CD4-positive, alpha-beta T cell treated with Interferon alpha-2 for 1 hour (primary cell): Measurements from ENCODE around the gene FAM20B.
"Not testable (repeated sequence)": the region's sequence is repeated elsewhere in the genome, so short reads cannot be mapped to it uniquely, and the experiment has no call there.

Source experiments
- DNase-seq, 2 donors: peaks; one replicate each; pipeline ENCODE4 v3.0.0-alpha.2; 2020 to 2022

The FAM20B gene

DNA sequence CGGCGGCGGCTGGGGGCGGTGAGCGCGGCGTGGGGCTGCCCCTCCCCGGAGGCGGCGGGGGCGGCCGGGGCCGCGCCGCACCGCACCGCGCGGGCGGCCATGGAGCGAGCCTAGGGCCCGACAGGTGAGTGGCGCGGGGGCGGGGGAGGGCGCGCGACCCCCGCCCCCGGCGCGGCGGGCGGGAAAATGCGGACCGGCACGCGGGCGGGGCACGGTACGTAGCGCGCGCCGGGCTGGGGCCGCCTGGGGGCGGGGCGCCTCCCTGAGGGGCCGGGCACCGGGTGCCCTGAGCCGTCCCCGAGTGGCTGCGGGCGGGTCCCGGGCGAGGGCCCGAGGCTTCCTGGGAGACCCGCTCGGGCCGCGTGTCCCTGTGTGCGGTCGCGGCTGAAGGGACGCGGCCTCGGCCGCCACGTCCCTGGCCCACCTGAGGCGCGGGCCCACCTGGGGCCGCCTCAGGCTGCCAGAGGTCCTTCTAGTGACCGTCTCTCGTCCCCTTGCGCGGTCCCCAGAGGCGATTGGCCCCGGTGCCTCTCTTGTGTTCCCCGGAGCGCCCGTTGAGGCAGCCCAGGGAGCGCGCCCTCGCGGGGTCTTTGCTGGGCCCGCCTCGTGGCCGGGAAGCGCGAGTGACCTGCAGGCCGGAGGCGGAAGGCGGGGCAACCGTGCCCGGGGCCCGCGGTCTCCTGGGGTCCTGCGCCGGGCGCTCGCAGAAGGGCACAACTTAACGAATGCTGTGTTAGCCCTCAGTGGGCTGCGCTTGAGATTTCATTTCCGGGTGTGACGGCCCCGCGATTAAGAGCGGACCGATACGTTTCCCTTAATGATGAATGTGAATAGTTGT, 500 bp downstream of the FAM20B start:
- peak; percentile 76 to 81 for DNase-seq

GRCh38 chr1:179026813-179027669, 1.3 kb downstream of the FAM20B start:
- no peak for DNase-seq

DNA sequence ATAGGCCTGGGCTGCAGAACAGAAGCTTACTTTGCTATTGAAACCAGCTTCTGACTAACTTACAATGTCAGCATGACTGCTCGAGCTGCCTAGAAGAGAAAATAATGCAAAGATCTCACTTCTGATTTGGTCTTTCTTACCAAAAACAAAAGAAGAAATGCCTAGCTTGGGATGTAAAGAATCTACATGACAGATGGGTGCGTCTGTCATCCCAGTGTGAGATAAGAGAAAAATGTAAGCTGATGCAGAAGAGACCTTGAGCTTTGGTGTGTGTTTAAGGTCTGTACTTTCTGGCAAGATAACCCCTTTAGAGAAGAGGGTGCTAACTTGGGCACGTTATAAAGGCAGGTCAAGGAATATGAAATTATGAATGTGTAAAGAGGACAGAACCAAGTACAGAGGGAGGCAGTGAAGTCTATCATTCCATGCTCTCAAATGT, 3.6 kb downstream of the FAM20B start:
- DNase-seq, result no peak

- no peak for DNase-seq
Measured at GRCh38 chr1:179030130-179030529, 4.4 kb downstream of the FAM20B start.

DNA sequence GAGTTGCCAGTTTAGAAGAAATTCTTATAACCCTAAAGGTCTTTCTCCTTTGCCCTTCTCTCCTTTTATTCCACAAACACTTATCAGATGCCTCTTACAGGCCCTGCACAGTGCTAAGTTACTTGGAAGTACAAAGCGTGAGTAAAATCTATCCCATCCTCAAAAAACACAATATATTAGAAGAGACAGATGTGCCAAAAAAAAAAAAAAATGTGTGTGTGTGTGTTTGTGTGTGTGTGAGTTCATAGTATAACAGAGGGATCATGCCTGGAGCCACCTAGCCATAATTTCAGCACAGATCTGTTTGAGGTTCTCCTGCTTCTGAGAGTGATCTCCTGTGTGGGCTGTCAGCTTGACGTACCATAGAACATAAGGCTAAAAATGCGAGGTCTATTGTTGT, 5.0 kb downstream of the FAM20B start:
- no peak for DNase-seq

DNA sequence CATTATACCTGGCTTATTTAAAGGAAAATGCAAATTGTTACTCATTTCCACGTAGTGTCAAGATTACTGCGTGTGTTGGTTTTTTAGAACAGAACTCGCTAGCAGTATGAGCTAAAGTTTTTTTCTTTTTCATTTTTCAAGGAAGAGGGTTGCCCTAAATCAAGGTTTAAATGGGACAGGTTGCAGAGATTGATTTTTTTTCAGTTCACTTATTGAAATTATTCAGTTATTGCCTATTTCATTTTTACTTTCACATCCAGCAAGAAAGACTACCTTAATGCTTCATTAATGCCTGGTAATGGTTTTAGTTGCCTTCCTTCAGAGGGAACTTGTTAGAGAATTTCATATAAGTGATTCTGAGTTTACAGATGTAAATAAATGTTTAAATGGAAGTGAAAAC, 5.6 kb downstream of the FAM20B start:
- DNase-seq, result no peak

DNA sequence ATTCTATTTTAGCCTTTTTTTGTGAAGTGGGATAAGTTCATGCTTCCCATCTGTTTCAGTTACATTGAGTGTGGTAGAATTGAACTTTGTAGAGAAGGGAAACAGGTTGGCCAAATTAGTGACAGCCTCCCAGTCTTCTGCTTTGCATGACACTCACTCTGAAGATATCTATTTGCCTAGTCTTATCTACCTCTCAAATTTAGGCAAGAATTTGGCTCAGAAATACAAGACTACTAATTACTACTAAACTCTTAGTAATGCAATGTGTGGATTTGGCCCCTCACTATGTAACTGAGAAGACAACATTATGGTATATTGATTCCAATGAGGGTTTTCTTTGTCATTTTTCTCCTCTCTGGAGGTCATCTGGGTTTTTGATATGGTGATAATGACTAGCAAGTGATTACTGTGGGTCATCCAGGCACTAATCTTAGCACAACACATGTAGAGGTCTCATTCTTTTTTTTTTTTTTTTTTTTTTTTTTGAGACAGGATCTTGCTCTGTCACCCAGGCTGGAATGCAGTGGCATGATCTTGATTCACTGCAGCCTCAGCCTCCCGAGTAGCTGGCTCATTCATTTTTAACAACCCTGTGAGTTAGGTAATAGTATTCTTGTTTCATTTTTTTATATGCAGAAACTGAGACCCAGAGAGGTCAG, 6.3 kb downstream of the FAM20B start:
- no peak for DNase-seq

- peak in 1 of 2 donors; percentile 40 for DNase-seq
Measured at GRCh38 chr1:179034720-179035119, 9.0 kb downstream of the FAM20B start.

- peak in 1 of 2 donors; percentile 22 for DNase-seq
Measured at GRCh38 chr1:179036844-179037465, 11.3 kb downstream of the FAM20B start.

GRCh38 chr1:179038528-179039281, 13.0 kb downstream of the FAM20B start:
- no peak for DNase-seq

DNA sequence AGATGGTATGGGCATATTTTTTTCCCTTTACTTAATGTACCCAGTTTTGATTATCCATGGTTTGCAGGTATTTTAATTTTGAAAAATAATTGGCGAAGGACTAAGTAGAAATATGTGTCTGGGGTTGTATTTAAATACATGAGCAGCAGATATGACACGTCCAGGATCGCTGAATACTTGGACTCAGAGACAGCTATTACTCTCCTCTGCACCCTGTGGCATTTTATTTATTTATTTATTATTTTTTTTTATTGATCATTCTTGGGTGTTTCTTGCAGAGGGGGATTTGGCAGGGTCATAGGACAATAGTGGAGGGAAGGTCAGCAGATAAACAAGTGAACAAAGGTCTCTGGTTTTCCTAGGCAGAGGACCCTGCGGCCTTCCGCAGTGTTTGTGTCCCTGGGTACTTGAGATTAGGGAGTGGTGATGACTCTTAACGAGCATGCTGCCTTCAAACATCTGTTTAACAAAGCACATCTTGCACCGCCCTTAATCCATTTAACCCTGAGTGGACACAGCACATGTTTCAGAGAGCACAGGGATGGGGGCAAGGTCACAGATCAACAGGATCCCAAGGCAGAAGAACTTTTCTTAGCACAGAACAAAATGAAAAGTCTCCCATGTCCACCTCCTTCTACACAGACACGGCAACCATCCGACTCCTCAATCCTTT, 13.9 kb downstream of the FAM20B start:
- DNase-seq, result not testable (repeated sequence)

DNA sequence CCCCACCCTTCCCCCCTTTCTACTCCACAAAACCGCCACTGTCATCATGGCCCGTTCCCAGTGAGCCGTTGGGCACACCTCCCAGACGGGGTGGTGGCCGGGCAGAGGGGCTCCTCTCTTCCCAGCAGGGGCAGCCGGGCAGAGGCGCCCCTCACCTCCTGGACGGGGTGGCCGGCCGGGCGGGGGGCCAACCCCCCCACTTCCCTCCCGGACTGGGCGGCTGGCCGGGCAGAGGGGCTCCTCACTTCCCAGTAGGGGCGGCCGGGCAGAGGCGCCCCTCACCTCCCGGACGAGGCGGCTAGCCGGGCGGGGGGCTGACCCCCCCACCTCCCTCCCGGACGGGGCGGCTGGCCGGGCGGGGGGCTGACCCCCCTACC, 14.5 kb downstream of the FAM20B start:
- not testable (repeated sequence) for DNase-seq

GRCh38 chr1:179042087-179042486, 16.4 kb downstream of the FAM20B start:
- no peak for DNase-seq

- no peak for DNase-seq
Measured at GRCh38 chr1:179042700-179043099, 17.0 kb downstream of the FAM20B start.

- DNase-seq, result no peak
Measured at GRCh38 chr1:179043266-179043665, 17.6 kb downstream of the FAM20B start.

- DNase-seq, result no peak
Measured at GRCh38 chr1:179043907-179044306, 18.2 kb downstream of the FAM20B start.

DNA sequence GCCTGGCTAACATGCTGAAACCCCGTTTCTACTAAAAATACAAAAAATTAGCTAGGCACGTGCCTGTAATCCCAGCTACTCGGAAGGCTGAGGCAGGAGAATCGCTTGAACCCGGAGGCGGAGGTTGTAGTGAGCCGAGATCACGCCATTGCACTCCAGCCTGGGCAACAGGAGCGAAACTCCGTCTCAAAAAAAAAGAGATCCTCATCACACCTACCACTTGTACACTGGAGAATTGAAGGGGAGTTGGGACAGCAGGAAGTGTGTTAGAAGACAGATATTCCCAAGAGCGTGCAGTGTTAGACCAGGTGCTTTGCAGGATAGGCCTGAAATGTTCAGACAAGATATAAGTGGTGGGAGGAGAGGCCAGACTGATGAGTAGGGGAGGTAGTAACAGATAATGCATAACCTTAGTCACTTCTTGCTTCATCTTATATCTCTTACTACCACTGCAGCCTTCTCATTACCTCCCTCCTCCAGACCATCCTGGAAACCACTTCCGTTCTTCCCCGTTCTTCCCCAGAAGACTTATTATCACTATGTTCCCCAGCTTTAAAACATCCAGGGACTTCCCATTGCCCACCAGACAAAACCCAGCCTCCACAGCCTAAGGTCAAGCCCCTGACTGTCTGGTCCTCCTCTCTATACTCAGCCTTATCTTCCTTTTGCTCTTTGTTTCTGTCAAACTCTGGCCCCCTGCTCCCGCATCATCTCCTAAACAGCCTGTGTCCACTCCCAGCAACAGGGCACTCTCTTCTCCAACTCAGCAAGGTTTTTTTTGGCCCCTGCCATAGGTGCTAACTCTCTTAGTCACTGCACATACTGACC, 21.3 kb downstream of the FAM20B start:
- DNase-seq, result no peak

- DNase-seq, result no peak
Measured at GRCh38 chr1:179047636-179047997, 21.9 kb downstream of the FAM20B start.

DNA sequence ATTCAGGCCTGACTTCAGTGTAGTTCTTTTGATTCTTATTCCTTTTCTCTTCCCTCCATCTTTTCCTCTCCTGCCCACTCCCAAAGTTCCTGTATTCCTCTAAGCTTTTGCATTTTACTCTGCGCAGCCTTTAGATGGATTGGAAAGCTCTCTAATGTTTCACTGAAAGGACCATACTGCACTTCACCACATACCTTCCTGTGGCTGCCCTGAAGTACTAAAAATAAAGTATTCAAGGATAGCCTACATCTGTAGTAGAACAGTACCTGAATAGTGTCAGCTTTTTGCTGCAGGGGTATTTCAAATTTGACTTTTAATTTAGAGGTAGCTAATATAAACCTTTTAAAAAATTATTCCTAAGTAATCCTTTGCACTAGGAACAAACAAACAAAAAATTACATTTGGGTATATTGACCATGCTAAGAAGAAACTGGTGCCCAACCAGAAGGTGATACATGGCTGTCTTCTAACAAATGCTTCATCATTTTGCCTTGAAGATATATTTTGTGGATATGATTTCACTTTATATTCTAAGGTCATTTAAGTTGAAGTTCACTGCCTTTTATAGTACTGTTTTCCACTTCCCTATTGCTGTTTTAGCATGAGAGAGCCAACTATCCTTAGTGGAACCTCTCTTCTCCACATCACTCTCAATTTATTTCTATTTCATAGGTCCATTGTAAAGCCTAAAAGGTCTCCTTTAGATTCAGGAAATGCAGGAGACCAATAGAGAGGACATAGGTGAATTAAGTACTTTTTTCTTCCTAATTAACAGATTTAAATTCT, 22.8 kb downstream of the FAM20B start:
- no peak for DNase-seq

DNA sequence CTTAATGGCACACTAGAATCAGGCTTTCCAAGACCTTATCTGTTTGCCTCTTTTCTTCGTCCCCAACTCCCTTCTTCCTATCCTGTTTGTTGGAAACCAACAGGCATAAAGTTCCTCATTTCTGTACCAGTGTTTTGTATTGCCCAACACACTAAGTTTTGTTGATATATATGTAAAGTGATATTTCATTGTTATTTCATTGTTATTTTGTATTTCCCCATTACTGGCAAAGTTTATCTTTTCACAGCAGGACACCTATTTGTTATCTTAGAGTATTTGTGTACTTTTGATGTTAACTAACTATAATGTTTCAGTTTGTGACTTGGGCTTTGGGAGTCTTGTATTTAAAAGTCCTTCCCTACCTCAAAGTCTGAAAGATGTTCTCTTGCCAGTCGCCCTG, 27.1 kb downstream of the FAM20B start:
- no peak for DNase-seq
